GM21786 (cell line): ENCODE results near the gene AGBL1.

Experiments
- ATAC-seq: cut with Tn5 transposase; IDR thresholded peaks from one replicate; pipeline ENCODE4 v1.9.1; 2021; ENCODE audit not compliant: unreplicated experiment

The AGBL1 gene

DNA sequence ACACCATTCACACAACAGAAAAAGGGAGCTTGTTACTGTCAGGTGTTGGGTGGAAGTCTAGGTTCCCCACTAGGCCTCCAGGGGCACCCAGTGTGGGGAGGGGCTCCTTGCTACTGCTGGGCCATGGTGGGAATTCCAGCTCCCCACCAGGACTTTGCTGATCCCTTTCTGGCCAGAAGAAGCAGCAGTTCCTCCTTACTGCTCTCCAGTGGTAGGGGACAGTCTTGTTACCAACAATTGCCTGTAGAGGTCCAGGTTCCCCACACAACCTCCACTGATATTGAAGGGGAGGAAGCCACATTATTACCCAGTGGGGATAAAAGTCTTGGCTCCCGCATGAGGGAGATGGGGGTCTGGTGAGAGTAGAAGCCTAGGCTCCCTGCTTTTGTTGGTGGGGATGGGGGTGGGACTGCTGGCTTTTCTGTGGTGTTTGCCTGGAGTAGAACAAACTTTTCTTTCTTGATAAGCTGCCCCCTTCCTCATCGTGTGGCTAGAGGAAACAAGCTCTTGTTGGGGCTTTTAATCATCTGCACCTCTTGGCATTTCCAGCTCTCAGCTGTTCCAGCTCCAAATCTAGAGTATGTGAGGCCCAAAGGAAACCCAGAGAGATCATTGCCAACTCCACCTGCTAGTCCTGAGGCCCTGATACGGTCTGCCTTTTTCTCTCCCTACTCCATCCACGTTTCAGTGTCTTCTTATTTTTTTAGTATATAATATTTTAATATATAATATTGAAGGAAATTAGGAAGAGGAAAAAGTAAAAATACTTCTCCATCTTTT, 824.2 kb downstream of the AGBL1 start:
- ATAC-seq = no peak

DNA sequence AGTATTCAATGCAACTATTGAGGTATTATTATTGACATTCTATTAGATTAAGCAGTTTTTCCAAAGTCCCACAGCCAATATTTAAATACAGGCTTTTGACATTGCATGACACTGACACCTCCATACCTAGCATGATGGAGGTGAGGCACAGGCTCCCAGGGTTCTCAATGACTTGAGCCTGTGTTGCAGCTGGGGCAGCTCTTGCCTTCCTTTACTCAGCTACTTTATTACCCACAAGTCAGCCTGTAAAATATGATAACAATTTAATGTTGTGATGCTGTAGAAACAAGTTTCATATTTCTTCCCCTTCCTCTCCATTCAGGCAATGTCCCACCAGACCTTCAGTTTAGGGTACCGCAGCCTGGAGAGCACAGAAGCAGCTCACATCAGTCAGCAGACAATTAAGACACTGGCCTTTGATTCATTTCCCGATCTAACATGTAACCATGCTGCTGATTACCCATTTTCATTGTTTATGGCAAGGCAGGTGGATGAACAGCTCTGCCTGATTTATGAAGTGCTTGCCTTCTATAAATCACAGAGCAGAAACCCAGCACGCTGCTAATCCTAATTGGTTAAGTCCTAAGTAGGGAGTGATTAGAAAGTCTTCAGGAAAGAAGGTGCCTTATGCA, 826.1 kb downstream of the AGBL1 start:
- ATAC-seq = no peak

DNA sequence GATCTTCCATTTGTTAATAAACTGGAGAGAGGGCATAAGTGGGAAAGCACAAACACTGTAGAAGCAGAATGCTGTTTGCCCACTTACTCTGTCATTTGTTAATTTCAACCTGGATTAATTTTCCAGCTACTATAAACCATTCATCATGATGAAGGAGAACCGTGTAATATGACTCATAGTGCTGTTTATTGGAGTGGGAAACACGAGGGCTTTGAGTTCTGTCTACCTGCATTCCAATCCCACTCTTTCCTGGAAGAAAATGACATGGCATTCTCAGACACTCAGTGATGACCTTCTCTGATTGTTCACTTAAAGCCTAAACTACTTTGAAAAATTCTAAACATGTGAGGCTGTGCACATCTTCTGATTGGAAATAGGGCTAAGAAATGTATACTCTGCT, 826.7 kb downstream of the AGBL1 start:
- ATAC-seq = no peak

DNA sequence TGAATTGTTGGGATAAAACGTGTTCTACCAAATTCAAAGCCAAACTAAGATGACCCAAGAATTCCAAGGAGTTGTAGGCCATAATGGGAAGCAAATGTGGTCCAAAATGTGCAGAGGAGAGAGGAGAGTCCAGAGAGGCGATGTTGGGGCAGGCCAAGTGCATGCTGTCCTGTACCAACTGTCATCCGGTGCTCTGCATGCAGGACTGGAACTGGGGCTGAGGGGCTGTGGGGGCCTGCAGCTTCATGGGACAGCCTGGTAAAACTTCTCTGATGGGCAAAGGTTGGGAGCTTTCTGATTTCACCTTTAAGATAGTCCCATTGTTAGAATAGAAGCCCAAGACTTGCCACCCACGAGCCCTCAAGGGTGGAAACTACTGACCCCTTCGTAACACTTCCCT, 831.4 kb downstream of the AGBL1 start:
- ATAC-seq = no peak

- no peak for ATAC-seq
Measured at GRCh38 chr15:86912661-86913060, 833.0 kb downstream of the AGBL1 start.

GRCh38 chr15:86915811-86916331, 836.2 kb downstream of the AGBL1 start:
- ATAC-seq = no peak

GRCh38 chr15:86916671-86917360, 837.1 kb downstream of the AGBL1 start:
- ATAC-seq = no peak

DNA sequence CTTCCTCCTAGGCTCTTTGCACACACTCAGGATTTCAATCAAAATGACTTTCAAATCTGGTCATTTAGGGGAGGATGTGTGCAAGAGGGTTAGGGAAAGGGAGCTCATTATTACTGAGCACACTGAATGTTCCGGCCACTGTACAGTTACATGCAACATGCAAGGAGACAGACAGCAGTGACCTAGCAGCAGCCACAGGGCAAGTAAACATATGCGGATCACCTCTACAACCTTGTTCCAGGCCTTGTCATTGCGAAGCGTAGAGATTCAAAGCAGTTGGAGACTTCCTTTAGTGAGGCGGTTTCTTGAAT, 837.6 kb downstream of the AGBL1 start:
- no peak for ATAC-seq

- ATAC-seq = no peak
Measured at GRCh38 chr15:86919581-86919980, 839.9 kb downstream of the AGBL1 start.

DNA sequence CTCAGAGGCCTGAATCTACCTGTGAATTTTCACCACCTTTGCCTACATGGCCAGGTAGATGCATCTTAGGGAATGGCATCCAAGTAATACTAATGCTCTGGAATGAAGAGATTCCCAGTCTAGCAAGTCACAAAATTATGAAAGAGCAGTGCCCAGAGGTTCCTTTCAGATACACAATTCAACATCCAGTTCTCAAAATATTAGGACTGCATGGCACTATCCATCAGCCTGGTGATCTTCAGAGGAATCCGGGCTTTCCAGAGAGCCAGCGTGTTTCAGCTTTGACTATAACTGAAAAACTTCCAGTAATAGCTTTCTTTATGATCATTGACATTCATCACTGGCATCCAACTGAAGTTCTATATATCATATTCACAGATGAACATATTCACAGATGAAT, 849.8 kb downstream of the AGBL1 start:
- no peak for ATAC-seq

DNA sequence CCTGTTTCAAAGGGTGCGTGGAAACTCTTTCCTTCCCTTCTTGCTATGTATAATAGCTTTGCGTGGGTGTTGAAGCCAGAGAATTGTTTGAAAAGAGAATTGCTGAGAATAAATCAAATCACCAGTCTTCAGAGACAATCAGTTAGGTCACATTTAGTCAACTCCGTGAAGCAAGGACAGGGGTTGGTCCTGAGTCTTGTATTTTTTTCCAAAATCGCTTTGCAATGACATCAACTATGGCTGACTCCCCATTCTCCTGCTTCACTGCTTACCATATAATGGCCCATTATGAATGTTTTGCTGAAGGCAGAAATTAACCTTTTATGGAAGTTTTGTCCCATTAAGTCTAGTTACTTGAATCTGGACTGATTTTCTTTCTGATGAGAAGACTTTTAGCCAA, 852.8 kb downstream of the AGBL1 start:
- ATAC-seq = no peak

DNA sequence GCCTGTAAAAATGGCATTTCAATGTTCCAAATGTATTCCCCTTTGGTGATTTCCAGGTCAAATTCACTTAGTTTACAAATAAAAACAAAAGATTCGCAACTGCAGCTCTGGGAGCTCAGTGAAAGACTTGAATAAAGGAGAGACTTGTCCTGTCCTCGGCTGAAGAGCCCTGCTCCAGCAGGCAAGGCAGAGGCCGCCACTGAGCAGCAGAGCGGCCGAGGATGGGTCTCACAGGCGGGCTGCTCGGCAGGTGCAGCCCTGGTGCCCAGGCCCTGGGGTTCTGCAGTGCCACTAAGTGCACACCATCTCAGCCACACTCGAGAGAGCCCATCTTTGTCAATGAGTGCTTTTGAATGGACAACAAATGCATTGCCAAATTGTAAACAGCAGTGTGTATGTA, 856.2 kb downstream of the AGBL1 start:
- no peak for ATAC-seq

DNA sequence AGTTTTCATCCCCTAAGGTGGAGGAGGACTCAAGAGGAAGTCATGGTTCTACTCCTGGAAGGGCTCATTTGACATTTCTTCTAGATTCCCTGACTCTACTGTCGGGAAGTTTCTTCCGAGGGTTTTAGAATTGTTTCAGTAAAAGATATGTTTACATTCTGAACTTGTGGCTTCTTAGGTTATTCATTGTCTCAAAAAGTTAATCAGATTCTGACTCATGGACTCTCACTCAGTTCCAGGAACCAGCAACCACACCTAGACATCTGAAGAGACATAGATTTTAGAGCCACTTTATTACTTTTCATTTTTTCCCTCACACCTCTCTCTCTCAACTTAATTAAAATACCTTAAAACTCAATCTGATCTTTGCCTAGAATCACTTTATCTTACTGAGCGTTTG, 862.6 kb downstream of the AGBL1 start:
- ATAC-seq = no peak

DNA sequence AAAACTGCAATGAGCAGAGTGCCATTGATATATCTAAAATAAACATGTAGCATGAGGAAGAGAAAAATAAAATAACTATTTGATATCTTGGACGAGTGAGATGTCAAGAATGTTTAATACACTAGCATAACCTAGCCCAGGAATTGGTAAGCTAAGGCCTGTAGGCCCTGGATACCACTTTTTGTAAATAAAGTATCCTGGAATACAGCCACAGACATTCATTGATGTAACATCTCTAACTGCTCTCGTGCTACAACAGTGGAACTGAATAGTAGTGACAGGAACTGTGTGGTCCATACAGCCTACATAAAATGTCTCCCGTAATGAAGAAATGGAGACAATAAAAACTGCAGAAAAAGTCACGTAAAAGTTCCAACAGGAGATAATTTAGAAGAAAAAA, 869.0 kb downstream of the AGBL1 start:
- no peak for ATAC-seq

DNA sequence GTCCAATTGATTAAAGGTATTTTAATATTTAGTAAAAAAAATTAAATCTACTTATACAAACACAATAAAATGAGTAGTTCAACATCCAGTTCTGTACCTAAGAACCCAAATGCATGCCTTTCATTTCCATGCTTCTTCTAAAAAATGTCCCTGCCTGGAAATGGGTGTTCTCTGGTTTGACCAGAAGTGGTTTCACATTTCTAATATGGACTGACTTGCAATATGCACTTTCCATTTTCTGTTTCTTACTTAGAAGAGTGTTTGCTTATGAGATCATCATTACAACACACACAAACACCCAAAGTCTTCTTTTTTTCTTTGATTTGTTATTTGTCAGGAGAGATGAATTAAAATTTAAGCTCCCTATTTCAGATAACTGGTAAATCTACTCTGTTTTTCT, 879.6 kb downstream of the AGBL1 start:
- no peak for ATAC-seq

DNA sequence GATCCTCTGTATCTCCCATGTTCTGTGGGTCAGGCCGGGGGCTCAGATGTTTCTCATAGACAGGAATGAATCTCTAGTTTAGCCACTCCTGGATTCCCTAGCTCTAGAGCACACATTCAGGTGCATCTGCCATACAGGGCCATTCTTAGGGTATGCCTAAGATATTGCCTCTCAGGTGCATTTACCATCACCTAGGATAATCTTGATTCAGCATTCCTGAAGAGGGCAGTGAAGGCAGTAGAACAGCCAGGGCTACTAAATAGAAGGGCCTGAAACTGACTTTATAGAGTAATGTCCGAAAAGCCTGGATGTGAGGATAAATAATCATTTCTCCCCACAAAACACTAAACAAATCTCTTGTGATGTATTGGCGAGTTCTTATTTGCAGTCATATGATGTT, 882.0 kb downstream of the AGBL1 start:
- ATAC-seq = no peak

DNA sequence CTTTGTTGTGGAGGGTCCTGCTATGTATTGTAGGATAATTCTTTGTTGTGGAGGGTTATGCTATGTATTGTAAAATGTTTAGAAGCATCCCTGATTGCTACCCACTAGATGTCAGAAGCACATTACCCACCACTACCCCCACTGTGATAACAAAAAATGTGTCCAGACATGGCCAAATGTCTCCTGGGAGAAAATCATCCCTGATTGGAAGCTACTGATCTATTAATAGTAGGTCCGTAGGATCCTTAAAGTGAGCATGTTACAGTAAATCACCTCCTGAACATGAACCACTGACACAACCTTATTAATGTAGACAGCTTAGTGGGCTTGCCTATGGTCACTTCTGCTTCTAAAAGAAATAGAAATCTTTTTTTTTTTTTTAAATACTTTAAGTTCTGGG, 884.6 kb downstream of the AGBL1 start:
- no peak for ATAC-seq

GRCh38 chr15:86968244-86968643, 888.6 kb downstream of the AGBL1 start:
- ATAC-seq = no peak

DNA sequence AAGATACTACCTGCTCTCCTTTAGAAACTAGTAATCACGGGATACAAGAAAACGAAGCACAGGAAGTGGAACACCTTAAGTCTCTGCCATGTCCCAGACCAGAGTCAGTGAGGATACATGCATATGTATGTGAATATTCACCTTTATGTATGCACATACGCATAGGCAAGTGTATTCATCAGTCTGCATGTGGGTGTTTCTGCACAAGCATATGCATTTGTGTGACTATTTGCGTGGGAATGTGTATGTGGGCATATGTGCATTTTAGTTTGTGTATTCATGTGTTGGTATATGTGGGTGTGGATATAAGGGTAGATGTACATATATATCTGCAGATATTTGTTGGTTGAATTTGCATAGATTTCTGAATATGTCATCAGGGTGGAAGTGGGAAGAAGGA, 889.7 kb downstream of the AGBL1 start:
- no peak for ATAC-seq

GRCh38 chr15:86973284-86973844, 893.7 kb downstream of the AGBL1 start:
- ATAC-seq = no peak

- no peak for ATAC-seq
Measured at GRCh38 chr15:86988033-86988432, 908.4 kb downstream of the AGBL1 start.

GRCh38 chr15:87021751-87022150, 942.1 kb downstream of the AGBL1 start:
- ATAC-seq = no peak
